GM21528 (cell line): ENCODE results near the gene TMEM100.

Experiments
- ATAC-seq: cut with Tn5 transposase; IDR thresholded peaks from one replicate; pipeline ENCODE4 v1.9.1; 2021; ENCODE audit warnings: mild to moderate bottlenecking, moderate library complexity; ENCODE audit not compliant: unreplicated experiment, low FRiP score

TMEM100 gene

DNA sequence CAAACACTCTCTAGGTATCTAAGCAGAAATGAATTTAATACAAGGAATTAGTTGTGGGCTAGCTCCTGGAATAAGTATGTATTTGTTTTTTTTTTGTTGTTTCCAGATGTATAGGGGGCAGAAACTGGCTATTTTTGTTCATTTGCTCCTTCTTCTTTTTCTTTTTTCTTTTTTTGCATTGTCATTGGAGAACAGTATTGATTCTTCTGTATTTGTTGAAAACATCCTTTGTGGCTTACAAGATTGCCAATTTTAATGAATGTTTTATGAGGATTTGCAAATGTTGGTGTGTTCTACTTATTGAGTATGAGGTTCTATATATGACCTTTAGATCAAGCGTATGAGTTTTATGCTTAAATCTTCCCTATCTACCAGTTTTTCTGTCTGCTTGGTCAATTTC is 22.6 kb upstream of the TMEM100 start:
- no peak for ATAC-seq

DNA sequence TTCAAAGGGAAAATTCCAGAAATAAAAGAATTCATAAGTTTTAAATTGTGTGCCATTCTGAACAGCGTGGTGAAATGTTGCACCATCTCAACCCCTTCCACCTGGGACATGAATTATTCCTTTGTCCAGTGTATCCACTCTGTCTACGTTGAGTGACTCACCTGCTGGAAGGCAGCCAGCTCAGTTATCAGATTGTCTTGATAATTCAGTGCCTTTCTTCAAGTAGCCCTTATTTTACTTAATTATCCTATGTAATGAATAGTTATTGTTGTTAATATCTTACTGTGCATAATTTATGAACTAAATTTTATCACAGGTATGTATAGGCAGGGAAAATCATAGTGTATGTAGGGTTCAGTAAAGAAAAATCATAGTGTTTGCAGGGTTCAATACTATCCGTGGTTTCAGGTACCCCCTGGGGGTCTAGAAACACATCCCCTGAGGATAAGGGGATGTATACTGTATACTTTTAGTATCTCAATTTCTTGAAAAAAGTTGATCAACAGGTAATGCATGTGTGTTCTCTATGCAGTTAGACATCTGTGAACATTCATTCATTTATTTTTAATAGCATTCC is 20.5 kb upstream of the TMEM100 start:
- ATAC-seq = peak; percentile 35

DNA sequence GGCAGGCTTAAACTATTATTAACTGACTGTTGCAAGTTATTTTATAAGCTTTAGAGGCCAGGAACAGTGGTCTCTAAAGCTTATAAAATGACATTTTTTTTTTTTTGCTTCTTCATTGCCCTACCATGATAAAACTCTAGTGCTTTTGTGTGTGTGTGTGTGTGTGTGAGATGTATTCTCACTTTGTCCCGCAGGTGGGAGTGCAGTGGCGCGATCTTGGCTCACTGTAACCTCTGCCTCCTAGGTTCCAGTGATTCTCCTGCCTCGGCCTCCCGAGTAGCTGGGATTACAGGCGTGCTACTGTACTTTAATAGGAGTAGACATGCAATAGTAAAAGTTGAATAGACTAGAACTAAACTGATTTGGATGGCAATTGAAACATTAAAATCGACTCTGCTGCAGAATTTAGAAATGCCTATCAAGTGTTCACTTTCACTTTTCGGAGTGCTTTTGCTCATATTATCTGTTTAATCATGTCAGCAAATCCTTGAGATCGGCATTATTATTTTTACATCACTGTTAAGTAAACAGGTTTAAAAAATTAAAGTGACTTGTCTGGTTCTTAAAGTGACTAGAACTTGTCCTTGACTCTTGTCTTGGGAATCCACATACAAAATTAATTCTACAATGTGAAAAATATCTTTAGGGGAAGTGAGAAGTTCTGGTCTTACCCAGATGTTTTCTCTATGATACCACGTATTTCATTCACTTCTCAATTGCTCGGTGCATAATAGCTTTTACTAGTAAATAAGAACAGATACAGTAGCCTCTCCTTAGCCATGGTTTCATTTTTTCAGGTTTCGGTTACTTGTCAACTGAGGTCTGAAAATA is 19.8 kb upstream of the TMEM100 start:
- peak; percentile 93 for ATAC-seq

DNA sequence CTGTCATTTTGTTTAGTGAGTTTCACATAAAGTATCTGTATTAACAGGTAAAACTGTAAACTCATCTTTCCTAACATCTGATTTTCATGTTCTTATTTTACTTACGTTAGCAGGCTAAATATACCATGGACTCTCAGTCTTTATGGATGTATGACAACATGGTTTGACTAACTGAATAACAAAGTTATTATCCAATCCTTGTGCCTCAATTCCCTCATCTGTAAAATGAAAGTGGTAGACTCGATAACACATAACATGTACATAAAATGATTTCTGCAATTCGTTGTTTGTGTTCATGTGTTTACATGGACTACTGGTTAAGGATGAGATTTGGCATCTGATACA is 18.7 kb upstream of the TMEM100 start:
- ATAC-seq = no peak

DNA sequence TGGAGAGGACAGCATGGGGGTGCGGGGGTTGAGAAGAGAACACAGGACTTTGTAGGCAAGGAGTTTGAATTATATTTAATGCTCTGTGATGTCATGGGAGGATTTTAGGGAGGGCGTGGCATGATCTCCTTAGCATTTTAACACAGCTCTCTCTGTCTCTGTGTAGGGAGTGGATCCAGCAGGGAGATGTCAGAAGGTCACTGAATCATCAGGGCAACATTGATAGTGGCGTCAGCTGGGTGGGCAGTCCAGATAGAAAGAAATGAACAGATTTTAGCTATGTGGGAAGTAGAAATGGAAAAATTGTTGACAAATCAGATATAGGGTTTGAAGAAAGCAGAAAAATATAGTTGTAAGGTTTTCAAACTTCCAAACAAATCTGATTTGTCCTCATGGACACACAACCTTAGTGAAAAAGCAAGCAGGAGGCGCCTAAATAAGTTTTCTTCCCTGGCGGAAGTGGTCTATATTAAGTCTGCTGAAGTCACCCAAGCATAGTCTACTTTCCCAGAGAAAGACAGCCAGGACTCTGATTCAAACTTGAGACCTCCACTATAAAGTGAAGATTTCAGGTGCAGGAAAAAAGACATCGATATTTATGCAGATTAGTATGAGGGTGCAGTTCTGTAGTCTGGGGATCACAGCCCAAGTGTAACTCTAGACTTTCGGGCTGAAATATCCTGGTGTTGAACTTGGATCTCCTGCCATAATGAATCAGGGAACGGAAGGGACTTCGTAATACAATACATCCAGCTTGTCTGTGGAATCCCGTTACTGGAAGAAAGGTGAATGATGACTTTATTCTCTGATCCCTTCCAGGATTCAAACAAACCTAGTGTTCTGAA is 18.1 kb upstream of the TMEM100 start:
- ATAC-seq = no peak

DNA sequence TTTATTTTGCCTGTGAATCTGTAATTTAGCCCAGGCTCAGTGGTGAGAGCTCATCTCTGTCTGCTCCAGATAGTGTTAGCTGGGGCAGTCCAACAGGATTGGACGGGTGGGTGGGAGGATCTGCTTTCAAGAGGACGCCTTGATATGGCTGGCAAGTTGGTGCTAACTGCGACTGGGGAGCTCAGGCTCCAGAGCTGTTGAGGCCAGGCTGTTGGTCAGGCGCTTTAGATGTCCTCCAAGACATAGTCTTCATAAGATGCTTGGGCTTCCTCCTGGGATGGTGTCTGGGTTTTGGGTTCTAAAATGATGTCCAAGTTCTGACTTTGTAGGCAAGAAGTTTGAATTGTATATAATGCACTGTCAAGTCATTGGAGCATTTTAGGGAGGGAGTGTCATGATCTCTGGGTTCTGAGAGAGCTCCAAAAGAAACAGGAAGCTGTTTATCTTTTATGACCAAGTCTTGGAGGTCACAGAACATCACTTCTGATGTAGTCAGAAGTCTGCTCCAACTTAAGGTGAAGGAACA is 15.4 kb upstream of the TMEM100 start:
- ATAC-seq = no peak

DNA sequence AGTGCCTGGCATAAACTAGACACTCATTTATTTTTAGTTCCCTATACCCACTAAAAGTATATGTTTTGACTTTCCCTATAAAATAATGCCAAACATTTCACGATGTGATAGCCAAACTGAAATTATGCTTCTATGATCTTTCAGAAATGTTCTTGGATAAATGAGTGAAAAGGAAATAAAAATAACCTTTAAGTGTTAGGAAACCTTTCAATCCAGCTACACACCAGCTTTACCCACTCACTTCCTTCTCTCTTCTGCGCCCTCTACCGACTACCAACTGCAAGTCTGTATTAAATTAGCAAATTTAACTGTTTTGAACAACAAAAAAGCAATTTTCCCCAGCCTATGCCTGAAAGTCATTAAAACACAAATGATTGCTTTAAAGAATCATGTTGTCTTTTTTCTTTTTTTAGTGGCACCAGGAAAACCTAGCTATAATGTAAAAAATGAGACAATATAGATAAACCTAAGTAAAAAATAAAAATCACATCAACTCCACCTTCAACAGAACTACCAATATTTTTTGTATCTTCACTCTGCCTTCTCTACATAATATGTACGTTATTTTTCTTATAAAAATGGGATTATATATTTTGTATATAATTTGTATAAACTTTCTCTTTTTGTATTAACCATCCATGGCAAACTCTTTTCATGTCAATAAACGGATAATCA is 13.2 kb upstream of the TMEM100 start:
- ATAC-seq = no peak

DNA sequence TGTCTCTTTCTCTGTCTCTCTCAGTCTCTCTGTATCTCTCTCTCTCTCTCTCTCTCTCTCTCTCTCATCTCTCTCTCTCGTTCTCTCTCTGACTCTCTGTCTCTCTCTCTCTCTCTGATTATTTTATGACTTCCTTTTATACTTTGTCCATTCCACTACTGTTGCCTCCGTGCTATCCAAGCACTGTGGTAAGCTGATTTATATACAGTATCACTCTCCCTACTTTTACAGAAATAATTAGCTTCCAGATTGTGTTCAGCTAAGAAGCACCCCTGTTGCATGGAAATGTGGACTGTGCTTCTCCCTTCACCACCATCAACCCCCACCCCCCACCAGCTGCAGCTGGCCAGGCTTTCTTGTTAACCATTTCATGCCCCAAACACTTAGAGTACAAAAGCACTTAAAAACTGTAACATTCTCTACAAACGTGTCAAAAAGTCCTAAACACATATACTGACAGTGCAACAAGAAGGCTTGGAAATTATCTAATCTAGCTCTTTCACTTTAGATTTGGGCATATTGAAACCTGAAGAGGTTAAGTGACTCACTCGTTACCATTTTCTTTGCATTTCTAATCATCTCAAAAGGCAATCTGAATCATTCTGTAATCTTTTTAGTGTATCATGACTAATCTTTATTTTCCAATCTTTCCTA is 11.6 kb upstream of the TMEM100 start:
- ATAC-seq = no peak

DNA sequence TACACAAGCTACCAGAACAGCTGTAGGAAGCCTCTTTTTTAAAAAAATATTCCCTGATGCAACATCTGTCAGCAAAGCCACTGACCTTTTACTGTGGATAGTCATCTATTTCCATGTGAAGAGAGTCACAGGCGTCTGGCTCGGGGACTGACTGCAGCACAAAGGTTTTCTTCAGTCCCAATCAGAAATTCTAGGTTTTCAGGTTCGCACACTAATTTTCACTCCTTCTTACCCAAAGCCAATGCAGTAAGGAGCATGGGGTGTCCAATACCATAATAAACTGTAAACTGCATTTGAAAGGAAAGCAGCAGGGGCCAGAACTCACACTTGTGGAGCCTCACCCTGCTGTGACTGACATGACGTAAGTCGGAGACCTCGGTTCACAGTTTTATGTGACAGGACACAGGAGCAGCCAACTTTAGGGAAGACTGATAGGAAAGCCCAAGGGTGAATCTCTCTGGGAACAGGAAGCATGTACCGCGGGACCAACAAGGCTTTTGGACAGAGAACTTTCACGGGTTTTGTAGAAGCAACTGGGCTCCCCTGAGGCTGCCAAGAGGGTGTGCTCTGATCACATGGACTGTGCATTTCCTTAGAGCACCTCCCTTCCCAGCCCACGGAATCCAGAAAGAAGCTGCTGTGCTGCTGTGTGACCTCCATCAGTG is 9.1 kb upstream of the TMEM100 start:
- no peak for ATAC-seq

DNA sequence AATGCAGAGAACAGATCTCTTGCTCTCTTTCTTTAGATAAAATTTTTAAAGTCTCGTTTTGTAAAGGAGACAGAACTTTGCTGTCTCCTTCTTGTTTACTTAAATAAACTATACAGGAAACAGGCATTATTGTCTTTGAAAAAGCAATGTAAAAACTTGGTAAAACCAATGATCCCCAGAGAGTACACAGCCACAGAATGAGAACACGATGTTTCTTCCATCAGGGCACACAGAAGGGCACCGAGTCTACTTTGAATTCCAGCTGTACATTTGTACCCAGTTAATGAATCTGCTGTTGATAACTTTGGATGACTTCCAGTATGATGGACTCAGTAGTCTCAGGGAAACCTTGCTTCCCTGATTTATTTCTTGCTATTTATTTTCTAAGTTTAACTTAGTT is 8.1 kb upstream of the TMEM100 start:
- ATAC-seq = no peak

DNA sequence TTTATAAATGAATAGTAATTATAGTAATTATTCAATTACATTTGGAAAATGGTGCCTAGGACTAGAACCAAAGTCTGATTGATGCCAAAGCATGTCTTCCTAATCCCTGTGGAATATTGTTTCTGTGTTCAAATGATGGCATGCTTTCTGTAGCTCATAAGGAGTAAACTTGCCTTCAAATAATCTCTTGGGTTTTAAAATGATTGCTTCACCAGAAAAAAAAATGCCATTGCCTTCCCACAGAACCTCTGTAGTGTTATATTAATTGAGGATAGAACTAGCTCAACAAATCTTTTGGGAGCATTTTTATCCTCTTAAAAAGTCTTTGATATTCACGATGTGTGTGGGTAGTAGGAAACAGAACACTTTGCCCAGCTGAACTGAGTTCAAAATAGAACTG is 7.7 kb upstream of the TMEM100 start:
- ATAC-seq = no peak

DNA sequence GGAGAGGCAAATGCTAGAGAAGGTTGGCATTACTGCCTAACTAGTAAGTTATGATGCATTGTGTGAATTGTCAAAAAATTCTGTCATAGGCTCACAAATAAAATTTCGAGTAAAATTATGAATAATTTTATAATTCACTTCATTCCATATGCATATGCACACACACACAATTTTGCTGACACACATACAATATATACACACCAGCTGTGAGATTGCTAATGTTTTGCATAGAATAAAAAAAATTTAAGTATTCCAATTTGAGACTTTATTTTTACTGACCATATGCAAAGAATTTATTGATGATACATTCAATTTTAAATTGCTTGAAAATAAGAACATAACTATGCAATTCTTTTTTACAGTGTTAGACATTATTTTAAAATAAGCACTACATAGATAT is 6.8 kb upstream of the TMEM100 start:
- ATAC-seq = no peak

DNA sequence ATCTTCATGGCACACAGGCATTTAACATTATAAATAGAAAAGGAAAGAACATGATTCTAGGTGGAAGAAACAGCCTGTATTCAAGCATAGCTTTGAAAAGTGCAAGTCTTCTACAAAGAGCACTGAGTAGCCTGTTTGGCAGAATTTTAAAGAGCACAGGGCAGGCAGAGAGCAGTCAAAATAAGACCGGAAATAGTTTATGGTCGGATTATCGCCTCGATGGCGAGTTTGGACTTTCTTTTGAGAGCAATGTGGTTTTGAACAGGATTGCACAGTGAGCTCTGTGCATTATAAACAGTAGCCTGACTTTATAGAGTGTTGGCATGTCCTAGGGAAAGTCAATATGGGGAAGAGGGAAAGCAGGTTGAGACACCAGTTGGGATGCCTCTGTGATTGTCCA is 6.2 kb upstream of the TMEM100 start:
- no peak for ATAC-seq

DNA sequence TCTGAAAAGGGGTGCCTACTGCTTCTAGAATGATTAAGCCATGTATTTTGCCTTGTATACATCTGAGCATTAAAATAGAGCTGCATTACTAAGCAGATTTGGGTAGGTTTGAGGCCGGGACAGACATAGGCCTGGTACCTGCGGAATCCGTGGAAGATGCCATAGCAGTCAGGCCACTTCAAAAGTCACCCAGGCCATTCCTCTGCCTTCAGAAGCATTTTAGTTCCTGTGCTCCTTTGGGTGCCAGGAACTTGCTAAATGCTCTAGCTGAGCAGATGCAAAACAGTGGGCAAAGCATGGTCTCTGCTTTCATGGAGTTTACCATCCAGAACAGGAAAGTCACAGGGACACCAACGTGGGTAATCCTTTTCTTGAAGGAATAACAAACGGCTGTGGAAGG is 5.7 kb upstream of the TMEM100 start:
- ATAC-seq = no peak

DNA sequence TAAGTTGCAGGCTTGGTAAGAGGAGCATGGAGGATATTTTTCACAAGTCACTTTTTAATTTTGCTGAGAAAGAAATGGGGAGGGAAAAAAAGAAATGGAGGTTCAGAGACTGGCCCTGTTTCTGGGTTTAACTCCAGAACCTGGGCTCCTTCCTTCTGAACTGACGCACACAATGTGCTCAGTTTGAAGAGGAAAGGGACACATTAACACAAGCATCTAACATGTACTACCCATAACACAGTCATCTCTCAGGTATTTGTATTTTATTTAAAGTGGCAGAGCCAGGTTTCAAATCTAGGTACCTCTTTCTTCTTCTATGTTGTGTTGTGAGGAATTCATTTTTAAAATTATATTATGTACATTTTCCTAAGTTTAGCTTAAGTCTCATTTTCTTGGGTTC is 5.3 kb upstream of the TMEM100 start:
- no peak for ATAC-seq

DNA sequence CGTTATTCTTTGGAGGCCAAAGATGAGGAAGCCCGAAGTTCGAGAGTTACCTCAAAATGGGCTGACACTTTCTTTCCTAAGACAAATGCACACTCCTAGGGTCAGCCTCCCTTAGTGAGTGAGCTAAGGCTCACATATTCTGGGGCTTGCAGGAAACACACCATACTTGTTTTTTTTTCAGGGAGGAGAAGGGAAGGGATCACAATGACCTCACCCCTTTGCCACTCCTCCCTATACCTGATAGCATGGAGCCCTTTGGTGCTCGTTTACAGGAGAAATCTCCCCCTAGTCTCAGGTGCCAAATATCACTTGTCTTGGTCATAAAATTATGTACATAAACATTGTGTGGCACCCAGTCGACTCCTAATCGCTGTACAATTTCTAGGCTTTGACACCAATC is 4.6 kb upstream of the TMEM100 start:
- ATAC-seq = no peak

DNA sequence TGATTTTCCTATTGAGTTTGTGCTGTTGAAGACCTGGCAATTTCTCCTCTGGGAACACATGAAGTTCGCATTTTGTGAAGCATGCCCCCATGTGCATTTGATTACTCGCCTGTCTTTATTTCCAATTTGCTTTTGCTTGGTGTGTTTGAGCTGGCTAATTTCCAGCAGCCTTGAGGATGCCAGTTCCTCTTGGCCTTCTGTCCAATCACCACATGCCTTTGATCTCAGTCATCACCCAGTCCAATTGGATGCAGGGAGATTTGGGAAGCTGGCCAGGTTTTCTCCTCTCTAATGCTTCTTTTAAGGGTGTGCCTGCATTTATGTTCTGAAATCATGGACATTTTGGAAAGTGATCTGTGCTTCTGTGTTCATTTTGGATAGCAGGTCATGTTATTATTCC is 3.8 kb upstream of the TMEM100 start:
- ATAC-seq = no peak

DNA sequence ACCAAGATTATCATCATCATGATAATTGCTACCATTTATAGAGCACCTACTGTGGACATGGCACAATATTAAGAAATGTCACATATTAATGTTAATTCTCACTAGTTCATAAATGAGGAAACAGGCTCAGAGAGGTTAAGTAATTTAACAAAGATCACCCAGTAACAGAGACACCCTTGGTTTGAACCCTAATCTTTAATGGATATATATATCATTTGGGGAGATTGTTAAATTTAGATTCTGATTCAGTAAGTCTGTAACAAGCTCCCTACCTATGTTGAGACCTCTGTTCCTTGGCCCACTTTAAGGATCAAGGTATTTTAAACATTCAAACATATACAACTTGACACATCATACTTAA is 804 bp upstream of the TMEM100 start:
- ATAC-seq = no peak

DNA sequence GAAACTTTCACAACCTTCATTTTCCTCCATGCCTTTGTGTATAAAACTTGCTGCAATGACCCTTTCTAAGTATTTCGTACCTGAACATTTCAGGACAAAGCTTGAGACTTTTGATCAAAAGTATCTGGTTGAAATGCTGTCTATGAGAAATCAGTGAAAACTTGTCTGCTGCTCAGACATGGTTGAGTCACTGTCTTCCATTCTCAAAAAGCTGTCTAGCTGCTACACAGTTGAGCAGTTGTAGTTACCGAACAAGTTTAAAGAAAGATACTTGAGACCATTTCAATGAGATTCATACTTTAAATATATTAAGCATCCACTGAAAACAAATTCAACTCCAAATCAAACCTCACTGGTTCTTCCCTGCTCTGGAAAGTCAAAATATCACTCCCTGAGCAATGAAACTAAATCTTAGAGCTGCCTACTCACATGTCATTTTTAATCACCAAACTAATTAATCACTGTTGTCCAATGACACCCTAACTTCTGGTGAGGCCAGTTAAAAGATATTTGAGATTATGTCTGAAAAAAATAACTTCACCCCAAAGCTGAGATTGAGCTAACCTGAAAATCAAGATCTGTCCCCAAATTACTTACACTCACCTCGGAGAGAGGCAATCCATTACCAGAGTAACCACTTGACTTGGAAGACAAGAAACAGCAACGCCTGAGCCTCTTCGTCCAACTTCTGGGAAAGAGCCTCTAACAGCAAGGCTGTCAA is 488 bp downstream of the TMEM100 start:
- no peak for ATAC-seq
